GM18499 (cell line): ENCODE results near the gene SS18L1.

ENCODE experiments used
- ATAC-seq: cut with Tn5 transposase; IDR thresholded peaks from one replicate; pipeline ENCODE4 v1.9.1; 2021; ENCODE audit warnings: moderate number of reproducible peaks; ENCODE audit not compliant: insufficient read depth, unreplicated experiment

The SS18L1 gene

DNA sequence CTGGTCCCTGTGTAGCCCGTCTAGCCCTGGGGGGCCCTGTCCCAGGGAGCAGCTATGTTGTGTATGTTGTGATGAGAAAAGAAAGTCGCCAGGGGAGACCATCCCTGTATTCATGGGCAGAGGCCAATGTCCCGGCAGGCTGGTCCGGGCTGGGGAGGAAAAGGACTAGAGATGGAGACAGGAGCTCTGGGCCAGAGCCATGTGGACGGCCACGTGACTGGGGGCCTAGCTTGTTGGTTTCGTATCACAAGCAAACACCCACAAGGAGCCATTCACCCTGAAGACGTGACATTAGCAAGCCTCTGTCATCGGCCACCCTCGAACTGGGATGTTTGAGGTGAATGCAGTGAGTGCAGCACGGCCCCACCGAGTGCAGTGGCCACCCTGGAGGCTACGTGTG is 79.4 kb downstream of the SS18L1 start:
- ATAC-seq: no peak

DNA sequence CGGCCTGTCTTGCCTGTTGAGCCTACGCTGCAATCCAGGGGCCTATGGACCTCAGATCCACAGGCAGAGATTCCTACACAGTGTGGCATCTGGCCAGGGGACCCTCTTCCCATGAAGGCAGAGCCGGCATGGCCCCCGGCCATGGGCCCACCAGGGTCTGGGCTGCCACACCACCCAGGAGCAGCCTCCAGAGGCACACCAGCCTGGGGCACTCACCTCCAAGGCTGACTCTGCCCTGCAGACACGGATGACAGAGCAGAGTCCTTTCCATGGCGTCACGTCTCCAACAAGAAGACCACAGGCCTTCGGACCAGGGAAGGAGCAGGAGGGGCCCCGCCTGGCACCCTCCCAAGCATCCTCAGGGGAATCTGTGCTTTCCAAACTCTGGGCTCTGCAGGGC is 80.0 kb downstream of the SS18L1 start:
- no peak for ATAC-seq

DNA sequence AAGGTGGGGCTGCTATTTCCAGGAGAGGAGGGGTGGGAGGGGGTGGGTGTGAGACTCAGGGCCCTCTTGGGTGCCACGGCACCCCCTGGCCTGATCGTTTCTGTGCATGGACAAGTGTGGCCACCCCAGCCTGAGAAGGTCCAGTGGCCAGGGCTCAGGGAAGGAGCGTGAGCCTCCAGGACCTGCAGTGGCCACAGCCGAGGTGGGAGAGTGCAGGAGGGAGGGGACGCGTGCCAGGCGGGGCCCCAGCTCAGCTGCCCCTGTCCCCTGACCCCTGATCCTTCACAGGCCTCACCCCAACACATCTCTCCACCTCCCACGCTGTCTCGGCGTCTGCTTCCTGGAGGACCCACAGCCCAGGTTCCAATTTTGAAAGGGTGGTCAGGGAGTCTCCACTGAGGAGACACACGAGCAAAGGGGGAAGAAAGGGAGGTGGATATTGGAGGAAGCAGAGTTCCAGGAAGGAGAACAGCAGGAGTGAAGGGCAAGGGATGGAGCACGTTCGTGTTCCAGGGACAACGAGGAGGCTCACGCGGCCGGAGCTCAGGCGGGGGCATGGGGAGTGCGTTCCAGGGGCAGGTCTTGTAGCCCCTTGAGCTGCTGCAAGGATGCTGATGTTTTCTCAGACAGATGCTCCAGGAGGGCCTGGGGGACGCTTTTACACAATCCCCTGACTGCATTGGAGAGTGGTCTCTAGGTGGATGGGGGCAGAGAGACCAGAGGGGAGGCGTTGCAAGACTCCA is 80.7 kb downstream of the SS18L1 start:
- no peak for ATAC-seq

DNA sequence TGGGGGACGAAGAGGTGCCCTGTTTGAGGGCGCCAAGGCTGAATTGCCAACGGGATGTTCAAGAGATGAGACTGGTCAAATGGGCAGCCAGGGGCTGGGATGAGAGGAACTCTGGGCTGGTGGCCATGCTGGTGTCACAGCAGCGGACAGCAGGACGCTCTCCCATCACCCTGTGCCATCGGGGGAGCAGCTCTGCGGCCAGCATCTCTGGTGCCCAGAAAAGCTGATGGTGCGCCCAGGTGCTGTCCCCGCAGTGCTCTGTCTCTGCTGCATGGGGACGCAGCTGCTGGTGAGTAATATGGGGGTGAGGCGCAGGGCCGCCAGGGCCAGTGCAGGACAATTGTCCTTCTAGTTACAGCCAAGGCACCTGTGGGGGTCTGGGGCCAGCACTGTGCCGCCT is 81.5 kb downstream of the SS18L1 start:
- no peak for ATAC-seq

DNA sequence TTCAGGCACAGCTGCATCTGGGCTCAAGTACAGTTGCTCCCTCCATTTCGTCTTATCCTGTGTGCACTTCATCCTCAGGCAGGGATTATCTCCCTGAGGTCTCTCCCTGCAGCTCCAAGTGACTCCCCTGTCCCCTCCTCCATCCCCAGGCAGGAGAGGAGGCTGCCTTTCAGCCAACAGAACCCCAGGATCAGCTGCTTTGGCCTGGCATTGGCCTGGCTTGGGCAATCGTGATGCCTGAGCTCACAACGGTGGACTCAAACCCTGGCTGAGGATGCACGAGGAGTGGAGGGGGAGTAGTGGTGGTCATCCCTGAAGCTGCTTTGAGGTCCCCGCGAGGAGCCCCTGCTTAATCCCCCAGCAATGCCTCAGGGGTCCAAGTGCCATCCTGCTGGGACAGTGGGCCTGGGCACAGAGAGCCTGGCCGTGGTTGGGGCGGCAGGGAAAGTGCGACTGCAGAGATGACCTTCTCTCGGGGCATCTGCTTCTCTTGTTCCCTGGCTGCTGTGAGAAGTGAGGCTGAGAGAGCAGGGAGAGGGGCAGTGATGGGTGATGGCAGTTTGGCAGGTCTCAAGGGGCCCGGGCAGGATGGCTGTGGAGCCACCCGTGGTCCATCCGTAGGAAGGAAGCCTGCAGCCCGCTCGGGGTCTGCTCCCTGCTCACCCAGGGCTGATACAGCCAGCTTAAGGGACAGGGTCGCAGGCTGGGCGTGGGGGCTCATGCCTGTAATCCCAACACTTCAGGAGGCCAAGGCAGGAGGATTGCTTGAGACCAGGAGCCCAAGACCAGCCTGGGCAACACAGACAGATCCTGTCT is 82.5 kb downstream of the SS18L1 start:
- ATAC-seq: no peak

DNA sequence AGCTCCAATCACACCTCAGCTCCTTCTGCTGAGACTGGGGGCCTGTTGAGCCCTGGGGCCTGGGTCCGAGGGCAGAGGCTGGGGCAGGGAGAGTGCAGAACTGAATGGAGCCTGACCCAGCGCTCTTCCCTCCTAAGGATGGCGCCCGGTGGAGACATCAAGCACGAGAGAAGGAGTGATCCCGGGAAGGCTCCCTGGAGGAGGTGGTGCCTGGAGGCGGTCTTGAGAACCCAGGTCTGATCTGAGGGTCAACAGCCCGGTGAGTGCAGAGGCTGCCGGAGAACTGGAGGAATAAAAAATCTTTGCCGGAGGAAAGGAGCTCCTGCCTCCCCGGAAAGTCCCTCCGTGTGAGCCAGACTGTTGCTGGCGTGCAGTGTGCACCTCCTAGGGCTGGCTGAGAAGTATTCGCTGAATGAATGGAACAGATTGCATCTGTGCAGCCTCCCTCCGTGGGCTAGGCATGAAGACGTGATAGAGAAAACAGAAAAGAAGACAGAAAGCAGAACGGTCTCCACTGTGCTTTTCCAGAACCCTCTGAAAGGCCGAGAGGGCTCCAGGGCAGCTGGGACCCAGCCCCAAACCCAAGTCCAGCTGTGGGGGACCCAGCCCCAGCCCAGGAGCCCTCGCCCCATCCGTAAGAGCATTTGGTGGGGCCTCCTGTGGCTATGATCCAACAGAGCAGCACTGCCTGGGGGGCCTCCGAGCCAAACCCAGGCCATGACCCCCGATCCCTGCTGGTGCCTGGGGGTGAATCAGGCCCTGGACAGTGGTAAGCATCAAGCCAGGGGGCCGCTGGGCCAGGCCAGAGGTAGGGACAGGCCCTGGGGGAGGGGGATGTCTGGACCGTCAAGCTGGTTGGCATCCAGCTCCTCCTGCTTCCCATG is 83.4 kb downstream of the SS18L1 start:
- no peak for ATAC-seq

DNA sequence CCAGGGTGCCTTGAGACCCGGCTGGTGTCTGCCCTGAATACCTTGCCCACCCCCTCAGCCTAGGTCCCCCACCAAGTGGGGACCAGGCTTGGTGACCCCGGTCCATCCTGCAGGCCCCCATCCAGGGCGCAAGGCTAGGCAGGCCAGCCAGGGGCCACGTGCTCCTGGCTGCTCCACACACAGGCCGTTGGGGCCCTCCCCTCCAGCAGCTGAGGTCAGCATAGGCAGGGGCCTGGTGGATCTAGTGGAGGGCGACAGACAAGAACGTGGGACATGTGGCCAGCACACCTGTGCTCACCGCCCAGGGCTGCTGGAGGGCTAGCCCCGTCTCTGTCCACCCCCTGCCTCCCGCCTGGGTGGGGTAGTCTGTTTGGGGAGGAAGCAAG is 84.0 kb downstream of the SS18L1 start:
- no peak for ATAC-seq

DNA sequence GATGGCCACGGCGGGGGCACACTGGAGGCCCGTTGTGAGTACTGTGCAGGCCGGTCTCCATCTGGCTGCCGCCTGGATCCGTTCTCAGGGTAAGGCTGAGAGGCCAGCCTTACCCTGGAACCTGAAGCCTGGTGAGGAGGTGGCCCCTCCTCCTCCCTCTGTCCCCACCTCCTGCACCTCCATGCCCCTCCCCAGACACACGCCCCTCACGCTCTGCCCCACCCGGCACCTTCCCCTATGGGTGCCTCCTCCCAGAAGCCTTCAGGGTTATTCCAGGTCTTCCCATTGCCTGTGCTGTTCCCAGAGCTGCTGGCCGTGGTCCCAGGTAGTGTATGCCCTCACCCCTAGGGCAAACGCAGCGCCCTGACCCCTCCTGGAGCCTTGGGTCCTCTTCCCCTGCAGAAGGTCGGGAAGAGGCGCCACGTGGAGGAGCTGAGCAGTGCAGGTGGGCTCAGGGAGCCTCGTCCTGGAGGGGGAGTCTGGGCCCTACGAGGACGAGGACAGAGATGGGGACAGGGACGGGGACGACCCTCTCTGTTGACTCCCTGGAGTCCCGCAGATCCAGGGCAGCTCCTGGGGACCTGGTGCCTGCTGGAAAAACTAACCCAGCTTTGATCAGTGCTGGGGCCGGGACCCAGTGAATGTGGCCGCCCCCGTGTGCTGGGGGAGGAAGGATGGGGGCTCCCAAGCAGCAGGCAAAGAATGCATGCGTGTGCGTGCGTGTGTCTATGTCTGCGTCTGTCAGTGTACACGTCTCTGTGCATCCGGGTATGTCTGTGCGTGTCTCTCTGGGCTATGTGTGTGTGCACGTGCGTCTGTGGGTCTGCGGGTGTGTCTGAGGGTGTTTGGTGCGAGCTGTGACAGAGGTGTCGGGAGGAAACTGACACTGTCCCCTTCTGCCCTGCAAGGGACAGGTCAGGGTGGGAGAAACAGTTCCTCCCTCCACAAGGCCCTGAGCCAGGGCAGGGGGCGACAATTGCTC is 84.7 kb downstream of the SS18L1 start:
- ATAC-seq: no peak

DNA sequence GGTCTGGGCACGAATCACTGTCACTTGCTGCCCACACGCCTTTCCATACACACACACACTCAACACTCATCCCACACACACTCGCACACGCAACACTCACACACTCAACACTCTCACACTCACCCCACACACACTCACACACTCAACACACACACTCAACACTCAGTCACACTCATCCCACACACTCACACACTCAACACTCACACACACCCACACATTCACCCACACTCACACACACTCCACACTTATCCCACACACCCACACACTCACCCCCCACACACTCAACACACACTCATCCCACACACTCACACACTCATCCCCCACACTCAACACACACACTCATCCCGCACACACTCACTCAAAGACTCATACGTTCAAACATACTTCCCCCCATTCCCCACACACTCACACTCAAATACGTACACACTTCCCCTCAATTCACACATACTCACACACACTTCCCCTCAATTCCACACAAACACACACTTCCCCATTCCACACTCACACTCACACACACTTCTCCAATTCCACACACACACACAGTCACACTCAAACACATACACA is 85.5 kb downstream of the SS18L1 start:
- no peak for ATAC-seq

DNA sequence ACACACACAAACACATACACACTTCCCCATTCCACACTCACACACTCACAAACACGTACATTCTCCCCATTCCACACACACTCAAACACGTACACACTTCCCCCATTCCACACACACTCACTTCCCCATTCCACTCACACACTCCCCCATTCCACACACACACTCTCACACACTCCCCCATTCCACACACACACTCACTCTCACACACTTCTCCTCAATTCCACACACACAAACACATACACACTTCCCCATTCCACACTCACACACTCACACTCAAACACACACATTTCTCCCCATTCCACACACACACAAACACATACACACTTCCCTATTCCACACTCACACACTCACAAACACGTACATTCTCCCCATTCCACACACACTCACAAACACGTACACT is 86.1 kb downstream of the SS18L1 start:
- no peak for ATAC-seq

DNA sequence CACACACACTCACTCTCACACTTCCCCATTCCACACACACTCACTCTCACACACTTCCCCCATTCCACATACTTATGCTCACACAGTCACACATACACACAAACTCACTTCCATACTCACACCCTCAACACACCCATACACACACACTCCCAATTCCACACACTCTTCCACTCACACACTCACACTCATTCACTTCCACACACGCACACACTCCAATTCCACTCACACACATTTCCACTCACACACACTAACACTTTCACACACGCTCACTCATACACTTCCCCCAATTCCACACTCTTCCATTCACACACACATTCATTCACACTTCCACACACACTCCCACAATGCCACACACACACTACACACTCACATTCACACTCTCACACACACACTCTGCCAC is 86.7 kb downstream of the SS18L1 start:
- ATAC-seq: no peak

DNA sequence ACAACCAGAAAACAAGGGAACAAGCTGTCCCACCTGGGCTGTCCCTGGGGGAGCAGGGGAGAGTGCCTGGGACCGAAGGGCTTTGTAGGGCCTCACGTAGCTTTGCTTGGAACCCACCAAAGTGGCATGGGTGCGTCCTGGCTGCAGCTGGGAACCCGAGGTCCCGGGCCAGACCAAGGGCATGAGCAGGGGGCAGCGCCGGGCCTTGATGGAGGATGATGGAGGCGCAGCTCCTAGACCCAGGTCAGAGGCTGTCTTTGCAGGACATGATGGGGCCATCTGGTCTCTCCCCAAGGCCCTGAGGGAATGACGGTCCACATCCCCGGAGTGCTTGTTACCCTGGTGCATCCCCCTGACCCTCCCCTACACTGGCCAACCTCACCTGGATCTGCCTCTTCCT is 87.1 kb downstream of the SS18L1 start:
- no peak for ATAC-seq

DNA sequence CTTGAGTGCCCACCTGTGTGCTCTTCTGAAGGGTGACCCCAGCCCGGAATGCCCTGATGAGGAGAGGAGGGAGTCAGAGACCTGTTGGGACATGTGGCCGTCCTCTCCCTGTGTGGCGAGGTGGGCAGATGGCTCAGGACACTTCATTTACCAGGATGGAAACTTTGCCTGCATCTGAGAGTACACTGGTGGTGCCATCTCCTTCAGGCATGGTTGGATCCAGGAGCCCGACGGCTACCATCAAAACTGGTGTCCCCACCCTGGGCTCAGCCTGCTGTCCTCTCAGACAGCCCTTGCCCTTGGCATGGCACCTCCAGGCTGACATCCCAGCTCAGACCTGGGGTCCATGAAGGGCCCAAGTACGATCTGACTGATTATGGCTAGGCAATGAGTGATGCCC is 87.7 kb downstream of the SS18L1 start:
- no peak for ATAC-seq
